HG03139 (cell line): Measurements from ENCODE around the gene WIZ.
"Not testable (repeated sequence)": the region's sequence is repeated elsewhere in the genome, so short reads cannot be mapped to it uniquely, and the experiment has no call there.

ENCODE experiments used
- ATAC-seq: cut with Tn5 transposase; IDR thresholded peaks from one replicate; pipeline ENCODE4 v1.9.1; 2021; ENCODE audit not compliant: unreplicated experiment

The WIZ gene, protein sequence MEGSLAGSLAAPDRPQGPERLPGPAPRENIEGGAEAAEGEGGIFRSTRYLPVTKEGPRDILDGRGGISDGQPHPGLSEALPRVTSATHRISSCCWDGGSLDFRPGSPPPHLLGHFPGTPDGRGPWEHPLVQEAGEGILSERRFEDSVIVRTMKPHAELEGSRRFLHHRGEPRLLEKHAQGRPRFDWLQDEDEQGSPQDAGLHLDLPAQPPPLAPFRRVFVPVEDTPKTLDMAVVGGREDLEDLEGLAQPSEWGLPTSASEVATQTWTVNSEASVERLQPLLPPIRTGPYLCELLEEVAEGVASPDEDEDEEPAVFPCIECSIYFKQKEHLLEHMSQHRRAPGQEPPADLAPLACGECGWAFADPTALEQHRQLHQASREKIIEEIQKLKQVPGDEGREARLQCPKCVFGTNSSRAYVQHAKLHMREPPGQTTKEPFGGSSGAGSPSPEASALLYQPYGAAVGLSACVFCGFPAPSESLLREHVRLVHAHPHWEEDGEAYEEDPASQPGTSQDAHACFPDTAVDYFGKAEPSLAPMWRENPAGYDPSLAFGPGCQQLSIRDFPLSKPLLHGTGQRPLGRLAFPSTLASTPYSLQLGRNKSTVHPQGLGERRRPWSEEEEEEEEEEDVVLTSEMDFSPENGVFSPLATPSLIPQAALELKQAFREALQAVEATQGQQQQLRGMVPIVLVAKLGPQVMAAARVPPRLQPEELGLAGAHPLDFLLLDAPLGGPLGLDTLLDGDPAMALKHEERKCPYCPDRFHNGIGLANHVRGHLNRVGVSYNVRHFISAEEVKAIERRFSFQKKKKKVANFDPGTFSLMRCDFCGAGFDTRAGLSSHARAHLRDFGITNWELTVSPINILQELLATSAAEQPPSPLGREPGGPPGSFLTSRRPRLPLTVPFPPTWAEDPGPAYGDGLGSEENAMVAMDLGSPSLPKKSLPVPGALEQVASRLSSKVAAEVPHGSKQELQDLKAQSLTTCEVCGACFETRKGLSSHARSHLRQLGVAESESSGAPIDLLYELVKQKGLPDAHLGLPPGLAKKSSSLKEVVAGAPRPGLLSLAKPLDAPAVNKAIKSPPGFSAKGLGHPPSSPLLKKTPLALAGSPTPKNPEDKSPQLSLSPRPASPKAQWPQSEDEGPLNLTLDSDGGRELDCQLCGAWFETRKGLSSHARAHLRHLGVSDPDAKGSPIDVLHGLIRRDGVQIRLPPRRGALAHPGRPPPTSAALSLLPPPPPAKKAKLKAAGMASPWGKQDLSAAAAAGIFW (N-terminal part only)

DNA sequence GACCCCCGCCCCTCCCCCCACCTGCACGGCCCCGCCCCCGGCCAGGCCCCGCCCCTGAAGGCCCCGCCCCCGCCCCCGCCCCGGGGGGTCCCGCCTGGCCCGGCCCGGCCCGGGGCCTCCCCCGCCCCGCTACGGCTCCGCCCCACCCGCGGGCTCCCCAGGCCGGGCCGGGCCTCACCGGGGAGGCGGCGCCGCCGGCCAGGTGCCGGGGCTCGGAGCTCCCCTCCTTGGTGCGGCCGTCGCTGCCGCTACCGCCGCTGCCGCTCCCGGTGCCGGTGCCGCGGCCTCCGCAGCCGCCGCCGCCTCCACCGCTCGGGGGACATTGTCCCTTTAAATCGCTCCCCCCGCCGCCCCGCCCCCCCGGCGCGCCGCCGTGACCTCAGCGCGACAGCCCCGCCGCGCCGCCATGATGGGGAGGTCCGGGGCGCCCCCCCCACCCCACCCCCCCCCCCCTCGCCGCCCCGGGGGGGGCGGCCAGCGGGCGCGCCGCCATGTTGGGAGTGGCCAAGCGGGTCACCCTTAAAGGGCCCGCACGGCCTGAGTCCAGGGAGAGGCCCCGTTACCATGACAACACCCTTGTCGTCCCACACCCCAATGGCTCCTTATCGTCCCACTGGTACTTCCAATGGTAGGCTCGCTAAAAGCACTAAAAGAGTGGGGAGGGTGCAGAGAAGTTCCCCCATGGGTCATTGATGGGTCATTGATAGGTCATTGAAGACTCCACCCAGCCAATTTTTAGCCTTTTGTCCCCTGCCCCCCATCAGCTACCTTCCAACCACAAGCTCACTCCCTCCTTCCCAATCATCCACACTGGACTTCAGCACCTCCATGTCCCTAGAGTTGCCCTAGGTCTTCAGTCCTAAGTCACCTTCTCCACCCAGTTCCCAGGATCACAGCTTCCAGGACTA is at the start of gene WIZ:
TSS of gene WIZ (minus strand) at position 337 of the 908 bp plus-strand sequence. CDS start 1,649 bp downstream, outside the sequence.
- ATAC-seq: no peak

DNA sequence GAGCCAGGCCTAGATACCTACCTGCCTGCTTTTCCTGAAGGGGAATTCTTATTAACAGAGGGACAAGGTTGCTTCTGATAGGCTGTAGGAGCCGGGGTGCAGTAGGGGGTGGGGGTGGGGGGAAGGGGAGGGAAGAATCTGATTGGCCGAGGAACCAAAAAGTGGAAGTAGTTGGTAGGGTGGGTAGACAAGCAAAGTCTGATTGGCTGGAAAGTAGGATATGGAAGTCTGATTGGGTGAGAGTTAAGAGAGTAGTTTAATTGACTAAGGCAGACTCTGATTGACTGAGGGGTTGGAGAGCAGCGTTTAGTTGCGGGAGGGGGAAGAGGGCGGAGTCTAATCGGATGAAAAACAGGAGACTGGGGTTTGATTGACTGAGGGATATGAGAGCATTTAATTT is 49.2 kb upstream of the WIZ start:
- no peak for ATAC-seq

DNA sequence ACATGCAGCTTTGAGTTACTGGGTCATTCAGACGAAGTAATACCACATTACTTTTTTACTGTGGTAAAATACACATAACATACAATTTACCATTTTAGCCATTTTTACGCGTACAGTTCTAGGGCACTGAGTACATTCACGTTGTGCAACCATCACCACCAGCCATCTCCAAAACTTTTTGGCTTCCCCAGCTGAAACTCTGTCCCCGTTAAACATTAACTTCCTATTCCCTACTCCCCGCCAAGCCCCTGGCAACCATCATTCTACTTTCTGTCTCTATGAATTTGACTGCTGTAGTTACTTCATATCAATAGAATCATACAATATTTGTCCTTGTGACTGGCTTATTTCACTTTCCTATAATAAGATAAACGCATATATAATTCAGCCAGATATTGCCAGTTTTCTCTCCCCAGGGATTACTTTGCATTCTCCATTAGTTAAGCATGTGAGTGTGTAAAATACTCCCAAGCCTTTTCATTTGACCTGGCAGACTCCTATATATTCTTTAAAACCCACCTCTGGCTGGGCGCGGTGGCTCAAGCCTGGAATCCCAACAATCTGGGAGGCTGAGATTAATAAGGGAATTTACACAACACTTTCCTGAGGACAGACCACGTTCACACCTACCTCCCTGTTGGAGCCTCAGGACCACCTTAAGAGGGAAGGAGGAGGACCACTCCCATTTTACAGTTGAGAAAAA is 48.6 kb upstream of the WIZ start:
- ATAC-seq: no peak

DNA sequence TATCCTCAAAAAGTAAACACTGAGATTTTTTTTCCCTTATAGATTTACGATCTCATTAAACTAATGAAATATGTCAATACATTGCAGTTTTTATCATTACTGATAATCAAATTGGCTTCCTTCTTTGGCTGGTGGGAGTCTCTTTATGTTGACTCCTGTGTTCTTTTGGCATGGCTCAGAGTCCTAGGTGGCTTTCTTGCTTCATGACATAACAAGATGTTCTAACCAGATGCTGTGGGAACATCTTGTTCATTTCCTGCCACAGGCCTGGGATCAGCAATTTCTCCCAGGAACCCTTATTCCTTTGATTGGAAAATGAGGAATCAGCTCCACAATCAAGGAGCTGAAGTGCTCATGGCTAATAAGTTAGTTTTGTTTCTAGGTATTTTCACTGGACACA is 45.4 kb upstream of the WIZ start:
- no peak for ATAC-seq

DNA sequence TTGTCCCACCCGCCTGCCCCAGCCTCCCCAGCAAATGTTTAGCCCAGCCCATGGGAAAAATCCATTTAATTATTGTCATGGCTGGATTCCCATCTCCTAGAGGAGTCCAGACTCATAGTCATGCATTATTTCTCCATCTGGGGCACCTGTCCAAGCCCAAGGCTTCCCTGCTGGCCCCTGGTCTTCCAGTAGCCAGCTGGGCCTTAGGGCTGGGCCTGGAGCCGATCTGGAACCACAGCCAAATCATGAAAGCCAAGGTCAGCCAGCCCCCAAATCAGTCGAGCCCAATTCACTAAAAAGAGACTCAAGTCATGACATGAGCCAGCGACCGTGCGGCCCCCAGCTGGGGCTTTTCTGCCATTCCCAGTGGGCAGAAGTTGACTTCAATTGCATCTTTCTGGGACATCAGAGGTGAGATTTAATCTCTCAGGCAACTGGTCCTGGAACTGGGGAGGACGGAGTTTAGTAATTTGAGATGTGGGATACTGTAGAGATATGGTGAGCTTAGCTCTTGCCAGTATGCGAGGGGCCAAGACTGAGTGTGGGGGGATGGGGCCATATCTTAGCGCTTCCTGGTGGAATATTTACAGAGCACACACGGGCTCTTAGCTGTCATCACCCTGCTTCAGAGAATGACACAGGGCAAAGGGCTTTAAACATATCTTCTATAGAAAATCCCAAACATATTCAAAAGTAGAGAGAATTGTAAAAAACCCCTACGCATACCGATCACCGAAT is 38.9 kb upstream of the WIZ start:
- ATAC-seq: no peak

DNA sequence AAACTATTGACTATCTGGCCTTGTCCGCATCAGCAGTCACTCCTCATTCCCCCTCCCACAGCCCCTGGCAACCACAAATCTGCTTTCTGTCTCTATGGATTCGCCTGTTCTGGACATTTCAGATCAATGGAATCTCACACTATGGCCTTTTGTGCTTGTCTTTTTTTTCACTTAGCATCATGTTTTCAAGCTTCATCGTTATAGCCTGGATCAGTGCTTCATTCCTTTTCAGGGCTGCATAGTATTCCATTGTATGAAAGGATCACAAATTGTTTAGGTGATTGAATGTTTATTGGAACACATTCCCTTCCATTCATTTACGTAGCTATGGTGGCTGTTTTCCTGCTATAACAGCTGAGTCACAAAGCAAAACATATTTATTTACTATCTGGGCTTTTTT is 37.3 kb upstream of the WIZ start:
- ATAC-seq: no peak

DNA sequence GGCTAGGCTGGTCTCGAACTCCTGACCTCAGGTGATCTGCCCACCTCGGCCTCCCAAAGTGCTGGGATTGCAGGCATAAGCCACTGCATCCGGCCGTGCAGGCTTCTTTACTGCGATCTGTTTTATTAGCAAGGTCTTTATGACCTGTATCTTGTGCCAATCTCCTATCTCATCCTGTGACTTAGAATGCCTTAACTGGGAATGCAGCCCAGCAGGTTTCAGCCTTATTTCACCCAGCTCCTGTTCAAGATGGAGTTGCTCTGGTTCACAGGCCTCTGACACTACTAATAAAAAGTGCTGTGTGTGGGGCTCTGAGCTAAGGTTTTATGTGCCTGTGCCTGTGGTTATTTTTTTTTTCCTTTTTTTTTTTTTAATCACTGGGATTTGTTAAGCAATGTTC is 36.0 kb upstream of the WIZ start:
- not testable (repeated sequence) for ATAC-seq

DNA sequence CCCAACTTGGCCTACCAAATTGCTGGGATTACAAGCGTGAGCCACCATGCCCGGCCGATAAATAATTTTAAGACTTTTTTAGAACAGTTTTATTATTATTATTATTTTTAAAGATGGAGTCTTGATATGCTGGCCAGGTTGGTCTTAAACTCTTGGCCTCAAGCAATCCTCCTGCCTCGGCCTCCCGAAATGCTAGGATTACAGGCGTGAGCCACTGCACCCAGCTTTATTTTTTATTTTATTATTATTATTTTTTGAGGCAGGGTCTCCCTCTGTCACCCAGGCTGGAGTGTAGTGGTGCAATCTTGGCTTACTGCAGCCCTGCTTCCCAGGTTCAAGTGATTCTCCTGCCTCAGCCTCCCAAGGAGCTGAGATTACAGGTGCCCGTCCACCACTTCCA is 31.2 kb upstream of the WIZ start:
- not testable (repeated sequence) for ATAC-seq

DNA sequence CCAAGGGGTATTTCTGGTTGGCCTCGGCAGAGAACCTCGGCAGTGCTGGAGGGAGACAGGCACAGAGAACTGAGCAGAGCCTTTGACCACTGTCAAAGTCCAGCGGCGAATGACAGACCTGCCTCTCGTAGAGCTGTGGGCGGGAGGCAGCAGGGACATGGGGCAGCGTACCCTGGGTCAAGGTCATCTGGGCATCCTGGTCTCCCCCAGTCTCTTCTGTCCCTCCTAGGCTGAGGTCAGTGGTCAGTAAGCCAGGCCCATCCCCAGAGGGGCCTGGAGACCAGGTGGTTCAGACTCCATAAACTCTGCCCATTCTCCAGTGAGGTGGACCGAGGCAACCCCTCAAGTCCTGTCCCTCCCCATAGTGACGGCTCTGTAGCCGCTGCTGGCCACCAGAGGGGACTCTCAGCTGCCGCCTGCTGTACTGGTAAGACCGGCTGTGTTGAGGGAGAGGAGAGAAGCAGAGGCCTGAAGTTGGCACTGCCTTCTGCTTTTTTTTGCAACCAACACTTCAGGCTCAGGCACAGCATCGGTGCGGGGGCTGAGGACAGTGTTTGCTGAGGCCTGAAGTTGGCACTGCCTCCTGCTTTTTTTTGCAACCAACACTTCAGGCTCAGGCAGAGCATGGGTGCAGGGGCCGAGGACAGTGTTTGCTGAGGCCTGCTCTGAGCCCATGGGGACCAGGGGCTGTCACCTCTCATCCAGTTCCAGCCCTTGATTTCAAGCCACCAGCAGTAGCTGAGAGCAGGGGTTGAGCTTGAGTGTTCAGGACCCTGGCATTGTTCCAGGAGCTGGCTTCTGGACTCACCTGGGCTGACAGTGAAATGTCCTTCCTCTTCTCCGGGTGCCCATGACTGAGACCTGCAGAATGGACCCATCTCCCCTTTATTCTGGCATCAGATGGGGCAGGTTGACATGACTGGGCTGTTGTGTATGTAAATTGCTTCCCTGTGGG is 29.9 kb upstream of the WIZ start, which contains the start of gene PGLYRP2:
TSS of gene PGLYRP2 (minus strand) at position 111 of the 955 bp plus-strand sequence. CDS start 130 bp downstream, outside the sequence.
- ATAC-seq: no peak

DNA sequence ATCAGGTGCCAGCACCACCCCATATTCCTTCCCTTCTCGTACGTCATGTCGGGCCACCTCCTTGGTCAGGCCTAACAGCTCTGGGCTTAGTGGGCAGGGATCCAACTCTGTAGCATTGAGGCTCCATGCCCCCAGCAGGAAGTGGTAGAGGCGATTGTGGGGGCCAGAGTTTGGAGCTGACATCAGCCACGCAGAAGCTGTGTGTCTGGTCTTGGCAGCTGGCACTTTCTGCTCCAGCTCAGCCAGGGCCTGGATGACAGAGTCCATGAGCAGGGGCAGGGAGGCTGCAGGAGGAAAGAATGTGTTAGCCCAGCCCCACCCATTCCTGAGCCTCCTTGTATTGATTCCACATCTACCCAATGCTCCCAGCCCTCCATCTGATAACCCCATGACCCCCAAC is 26.6 kb upstream of the WIZ start:
- no peak for ATAC-seq

DNA sequence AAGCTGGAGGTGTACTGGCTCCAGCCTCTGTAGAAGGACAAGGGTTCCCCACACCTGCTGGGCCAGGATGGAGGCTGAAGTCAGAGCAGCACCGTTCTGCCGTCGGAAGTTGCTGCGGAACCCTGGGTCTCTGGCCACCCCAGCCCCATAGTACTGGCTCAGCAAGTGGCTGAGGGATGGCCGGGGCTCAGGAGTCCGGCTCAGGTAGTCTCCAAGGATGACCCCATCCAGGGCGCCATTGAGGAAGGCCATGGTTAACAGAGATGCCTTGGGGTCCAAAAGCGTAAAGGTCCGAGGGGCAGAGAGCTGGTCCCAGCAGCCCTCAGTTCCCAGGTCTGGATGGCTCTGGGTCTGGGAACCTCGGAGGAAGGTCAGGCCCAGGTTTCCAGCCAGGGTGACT is 25.9 kb upstream of the WIZ start:
- no peak for ATAC-seq

DNA sequence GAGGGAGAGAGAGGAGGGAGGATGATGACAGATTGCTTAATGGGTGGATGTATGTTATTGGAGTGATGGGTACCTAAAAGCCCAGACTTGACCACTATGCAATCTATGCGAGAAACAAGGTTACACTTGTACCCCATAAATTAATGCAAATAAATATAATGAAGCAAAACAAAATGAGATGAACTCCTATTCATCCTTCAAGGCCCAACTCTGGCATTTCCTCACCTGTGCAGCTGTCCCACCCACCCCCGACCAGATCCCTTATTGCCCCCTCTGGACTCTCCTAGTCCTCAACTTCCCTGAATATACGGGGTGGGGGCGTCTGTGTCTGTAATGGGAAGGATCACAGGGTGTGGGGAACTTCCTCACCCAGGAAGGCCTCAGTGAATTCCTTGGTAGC is 25.4 kb upstream of the WIZ start:
- no peak for ATAC-seq

DNA sequence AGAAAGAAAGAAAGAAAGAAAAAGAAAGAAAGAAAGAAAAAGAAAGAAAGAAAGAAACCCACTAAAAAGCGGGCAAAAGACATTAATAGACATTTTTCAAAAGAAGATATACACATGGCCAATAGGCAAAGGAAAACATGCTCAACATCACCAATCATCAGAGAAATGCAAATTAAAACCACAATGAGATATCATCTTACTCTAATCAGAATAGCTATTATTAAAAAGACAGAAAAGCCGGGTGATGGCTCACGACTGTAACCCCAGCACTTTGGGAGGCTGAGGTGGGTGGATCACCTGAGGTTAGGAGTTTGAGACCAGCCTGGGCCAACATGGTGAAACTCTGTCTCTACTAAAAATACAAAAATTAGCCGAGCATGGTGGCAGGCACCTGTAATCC is 24.1 kb upstream of the WIZ start:
- ATAC-seq: not testable (repeated sequence)

DNA sequence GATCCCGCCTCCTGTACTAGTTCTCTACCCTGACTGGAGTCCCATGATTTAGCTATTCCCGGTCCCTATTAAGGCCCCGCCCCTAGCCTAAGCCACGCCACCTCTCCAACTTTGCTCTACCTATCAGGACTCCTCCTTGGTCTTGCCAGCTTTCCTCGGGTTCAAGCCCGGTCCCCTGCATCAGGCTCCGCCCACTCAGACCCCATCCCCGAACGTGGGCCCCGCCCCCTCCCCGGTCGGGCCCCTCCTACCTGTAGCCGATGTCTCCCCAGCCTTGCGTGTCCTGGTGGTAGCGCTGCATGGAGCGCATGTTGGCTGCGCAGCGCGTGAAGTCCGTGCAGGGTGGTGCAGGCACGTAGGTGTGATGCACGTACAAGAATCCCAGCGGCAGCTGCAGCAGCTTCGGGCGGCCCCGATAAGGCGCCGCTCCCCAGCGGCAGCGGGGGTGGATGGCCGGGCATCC is 21.9 kb upstream of the WIZ start:
- no peak for ATAC-seq

DNA sequence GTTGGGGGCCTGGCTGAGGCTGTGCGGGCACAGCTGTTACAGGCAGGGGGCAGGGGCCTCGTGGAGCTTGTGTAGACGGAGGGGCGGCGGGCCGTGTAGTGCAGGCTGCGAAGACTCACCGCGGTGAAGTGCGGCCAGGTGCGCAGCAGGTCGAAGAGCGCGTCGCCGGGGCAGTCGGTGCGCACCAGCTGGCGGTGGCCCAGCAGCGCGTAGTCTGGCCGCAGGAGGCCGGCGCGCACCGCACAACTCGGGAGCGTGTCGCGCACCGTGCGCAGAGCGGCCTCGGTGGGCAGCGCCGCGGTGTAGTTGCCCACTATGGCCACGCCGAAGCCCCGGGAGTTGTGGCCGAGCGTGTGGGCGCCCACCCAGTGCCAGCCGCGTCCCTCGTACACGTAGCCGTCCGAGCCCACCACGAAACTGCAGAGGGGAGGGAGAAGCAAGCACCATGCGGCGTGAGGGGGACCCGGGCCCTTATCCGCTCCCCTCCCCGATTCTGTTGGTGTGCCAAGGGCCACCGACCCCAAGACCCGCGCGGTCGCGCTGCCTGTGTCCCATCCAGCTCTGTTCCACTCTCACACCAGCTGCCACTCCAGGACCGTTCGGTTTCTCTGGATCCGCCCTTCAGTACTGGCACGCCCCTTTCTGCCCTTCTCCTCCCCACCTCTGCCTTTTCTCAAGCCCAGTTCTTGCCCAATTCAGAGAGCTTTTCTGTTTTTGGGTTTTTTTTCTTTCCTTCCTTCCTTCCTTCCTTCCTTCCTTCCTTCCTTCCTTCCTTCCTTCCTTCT is 19.9 kb upstream of the WIZ start:
- no peak for ATAC-seq

DNA sequence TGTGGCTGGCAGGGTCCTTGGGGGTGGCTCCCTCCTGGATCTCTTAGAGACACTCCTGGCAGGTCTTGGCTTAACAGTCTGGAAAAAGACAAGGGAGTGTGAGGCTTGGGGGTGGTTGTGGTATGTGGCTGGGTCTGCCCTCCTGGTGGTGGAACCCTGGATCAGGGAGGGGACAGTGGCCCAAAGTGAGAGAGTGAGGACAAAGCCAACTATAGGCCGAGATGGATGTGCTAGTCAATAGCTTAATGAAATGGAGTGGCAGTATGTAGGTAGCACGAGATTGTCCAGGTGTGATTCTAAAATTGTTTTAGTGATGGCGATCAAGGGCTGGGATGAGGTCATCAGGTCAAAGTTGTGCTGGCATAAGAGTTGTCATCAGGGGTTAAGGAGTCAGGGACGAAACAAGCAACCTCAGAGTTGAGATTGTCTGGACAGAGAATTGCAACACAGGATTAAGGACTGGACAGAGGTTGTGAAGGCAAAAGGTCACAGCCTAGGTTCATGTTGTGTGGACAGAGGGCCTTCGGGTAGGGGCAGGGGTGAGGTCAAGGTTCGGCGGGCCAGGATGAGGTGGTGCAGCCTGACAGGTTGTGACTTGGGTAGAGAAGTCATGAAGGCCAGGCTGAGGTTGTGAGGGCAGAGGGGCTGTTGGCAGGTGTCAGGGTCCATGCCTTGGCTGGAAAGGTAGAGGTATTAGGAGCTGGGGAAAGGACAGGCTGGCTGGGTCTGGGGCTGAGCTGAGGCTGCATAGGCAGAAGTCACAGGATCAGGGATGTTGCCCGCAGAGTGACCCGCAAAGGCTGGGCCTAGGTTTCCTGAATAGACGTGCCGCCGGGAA is 19.1 kb upstream of the WIZ start:
- ATAC-seq: no peak
